MM.1S (cell line): Measurements from ENCODE around the gene FSTL1.

Experiments used
- EZH2 ChIP-seq: fragments of 300-600 bp; sonication (generic); optimal IDR thresholded peaks from 2 replicates; pipeline ENCODE3; 2017; ENCODE audit warnings: low read depth, mild to moderate bottlenecking, antibody characterized with exemption, low read length, mixed read lengths
- EZH2phosphoT487 ChIP-seq: fragments of 300-600 bp; sonication (generic); IDR thresholded peaks from 2 replicates; pipeline ENCODE4 v1.6.1; 2018; ENCODE audit warnings: antibody characterized with exemption, low read length
- TF ChIP-seq, protein P1 (sequence below): fragments of 300-600 bp; sonication (generic); IDR thresholded peaks from 2 replicates; pipeline ENCODE4 v1.5.1; 2016; ENCODE audit warnings: antibody characterized with exemption, low read length, mixed read lengths

DNA sequence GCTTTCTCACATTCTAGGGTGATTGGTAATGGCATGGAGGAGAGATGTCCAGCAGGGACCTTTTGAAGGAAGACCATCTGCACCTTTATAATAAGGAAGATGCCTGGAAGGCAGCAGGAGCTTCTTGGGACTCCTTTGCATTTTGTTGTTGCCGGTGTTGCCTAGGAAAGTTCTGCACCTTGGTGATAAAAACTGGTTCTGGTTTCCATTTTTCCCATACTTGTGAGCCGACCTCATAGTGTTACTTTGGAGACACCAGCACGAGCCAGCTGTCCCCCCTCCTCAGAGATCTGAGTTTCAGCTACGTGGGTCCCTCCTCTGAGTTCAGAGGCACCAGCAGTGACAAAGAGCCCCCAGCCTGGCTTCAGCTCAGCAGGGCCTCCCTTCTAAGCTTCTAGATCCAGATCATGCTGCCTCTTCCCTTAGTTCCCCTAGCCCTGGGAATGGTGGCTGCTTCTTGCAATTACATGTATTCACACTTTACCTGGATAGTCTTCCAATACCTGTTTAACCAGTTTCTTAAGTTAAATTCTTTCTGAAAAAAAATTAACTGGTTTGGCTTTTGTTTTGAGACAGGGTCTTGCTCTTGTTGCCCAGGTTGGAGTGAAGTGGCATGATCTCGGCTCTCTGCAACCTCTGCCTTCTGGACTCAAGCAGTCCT is 18.0 kb upstream of the FSTL1 start:
- TF ChIP-seq, protein P1, sequence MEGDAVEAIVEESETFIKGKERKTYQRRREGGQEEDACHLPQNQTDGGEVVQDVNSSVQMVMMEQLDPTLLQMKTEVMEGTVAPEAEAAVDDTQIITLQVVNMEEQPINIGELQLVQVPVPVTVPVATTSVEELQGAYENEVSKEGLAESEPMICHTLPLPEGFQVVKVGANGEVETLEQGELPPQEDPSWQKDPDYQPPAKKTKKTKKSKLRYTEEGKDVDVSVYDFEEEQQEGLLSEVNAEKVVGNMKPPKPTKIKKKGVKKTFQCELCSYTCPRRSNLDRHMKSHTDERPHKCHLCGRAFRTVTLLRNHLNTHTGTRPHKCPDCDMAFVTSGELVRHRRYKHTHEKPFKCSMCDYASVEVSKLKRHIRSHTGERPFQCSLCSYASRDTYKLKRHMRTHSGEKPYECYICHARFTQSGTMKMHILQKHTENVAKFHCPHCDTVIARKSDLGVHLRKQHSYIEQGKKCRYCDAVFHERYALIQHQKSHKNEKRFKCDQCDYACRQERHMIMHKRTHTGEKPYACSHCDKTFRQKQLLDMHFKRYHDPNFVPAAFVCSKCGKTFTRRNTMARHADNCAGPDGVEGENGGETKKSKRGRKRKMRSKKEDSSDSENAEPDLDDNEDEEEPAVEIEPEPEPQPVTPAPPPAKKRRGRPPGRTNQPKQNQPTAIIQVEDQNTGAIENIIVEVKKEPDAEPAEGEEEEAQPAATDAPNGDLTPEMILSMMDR = no peak
- no peak for TF ChIP-seq EZH2
- TF ChIP-seq EZH2phosphoT487 = no peak
